ENCODE results near the gene RPGRIP1.
A peak's percentile ranks its signal among the peaks of the same experiment; 100 is the strongest.
"Not testable (repeated sequence)": the region's sequence is repeated elsewhere in the genome, so short reads cannot be mapped to it uniquely, and the experiment has no call there.

RPGRIP1 gene

DNA sequence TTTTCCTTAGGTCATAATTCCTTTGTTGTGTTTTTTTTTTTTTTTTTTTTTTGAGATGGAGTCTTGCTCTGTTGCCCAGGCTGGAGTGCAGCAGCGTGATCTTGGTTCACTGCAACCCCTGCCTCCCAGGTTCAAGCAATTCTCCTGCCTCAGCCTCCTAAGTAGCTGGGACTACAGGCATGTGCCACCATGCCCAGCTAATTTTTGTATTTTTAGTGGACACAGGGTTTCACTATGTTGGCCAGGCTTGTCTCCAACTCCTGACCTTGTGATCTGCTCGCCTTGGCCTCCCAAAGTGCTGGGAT lies 22.9 kb downstream of the RPGRIP1 start:
- not testable (repeated sequence) for H3K9me3 ChIP-seq (ENCODE audit: control insufficient read depth, insufficient read depth, low read length); H3K4me3 ChIP-seq (ENCODE audit: low read depth, low read length); H3K36me3 ChIP-seq (ENCODE audit: control insufficient read depth, insufficient read depth, low read length); H3K4me1 ChIP-seq (ENCODE audit: control insufficient read depth, insufficient read depth, low read length); H3K27ac ChIP-seq (ENCODE audit: low read depth, low read length); H3K9ac ChIP-seq (ENCODE audit: low read depth, low read length); H3K27me3 ChIP-seq (ENCODE audit: control insufficient read depth, insufficient read depth, low read length)

GRCh38 chr14:21307637-21308036 lies 27.8 kb downstream of the RPGRIP1 start:
- Histone ChIP-seq H3K27ac (ENCODE audit: low read depth, low read length) (peak overlapping the region; percentile 96), H3K36me3 (ENCODE audit: control insufficient read depth, insufficient read depth, low read length) (no peaks in the 10 kb centered on the region), H3K4me1 (ENCODE audit: control insufficient read depth, insufficient read depth, low read length) (peaks cover 20% of the 10 kb centered on the region), H3K9me3 (ENCODE audit: control insufficient read depth, insufficient read depth, low read length) (no peaks in the 10 kb centered on the region), H3K9ac (ENCODE audit: low read depth, low read length) (peak overlapping the region; percentile 81; the same call in 1 of the 2 replicates), H3K27me3 (ENCODE audit: control insufficient read depth, insufficient read depth, low read length) (no peaks in the 10 kb centered on the region), H3K4me3 (ENCODE audit: low read depth, low read length) (peak overlapping the region; percentile 66)

GRCh38 chr14:21308132-21308478 lies 28.2 kb downstream of the RPGRIP1 start:
- peak overlapping the region; percentile 96 for H3K27ac ChIP-seq (ENCODE audit: low read depth, low read length)
- peaks cover 20% of the 10 kb centered on the region for H3K4me1 ChIP-seq (ENCODE audit: control insufficient read depth, insufficient read depth, low read length)
- no peaks in the 10 kb centered on the region for H3K36me3 ChIP-seq (ENCODE audit: control insufficient read depth, insufficient read depth, low read length)
- no peaks in the 10 kb centered on the region for H3K9me3 ChIP-seq (ENCODE audit: control insufficient read depth, insufficient read depth, low read length)
- peak overlapping the region; percentile 66 for H3K4me3 ChIP-seq (ENCODE audit: low read depth, low read length)
- H3K27me3 ChIP-seq (ENCODE audit: control insufficient read depth, insufficient read depth, low read length) = no peaks in the 10 kb centered on the region
- peak overlapping the region; percentile 81 for H3K9ac ChIP-seq (ENCODE audit: low read depth, low read length)

GRCh38 chr14:21308479-21309237 lies 28.8 kb downstream of the RPGRIP1 start:
- no peaks in the 10 kb centered on the region for H3K27me3 ChIP-seq (ENCODE audit: control insufficient read depth, insufficient read depth, low read length)
- H3K27ac ChIP-seq (ENCODE audit: low read depth, low read length) = peak overlapping the region; percentile 97
- peaks cover 20% of the 10 kb centered on the region for H3K4me1 ChIP-seq (ENCODE audit: control insufficient read depth, insufficient read depth, low read length)
- no peaks in the 10 kb centered on the region for H3K36me3 ChIP-seq (ENCODE audit: control insufficient read depth, insufficient read depth, low read length)
- H3K9me3 ChIP-seq (ENCODE audit: control insufficient read depth, insufficient read depth, low read length) = no peaks in the 10 kb centered on the region
- peak overlapping the region; percentile 81 for H3K9ac ChIP-seq (ENCODE audit: low read depth, low read length)
- peak overlapping the region; percentile 66 for H3K4me3 ChIP-seq (ENCODE audit: low read depth, low read length)

DNA sequence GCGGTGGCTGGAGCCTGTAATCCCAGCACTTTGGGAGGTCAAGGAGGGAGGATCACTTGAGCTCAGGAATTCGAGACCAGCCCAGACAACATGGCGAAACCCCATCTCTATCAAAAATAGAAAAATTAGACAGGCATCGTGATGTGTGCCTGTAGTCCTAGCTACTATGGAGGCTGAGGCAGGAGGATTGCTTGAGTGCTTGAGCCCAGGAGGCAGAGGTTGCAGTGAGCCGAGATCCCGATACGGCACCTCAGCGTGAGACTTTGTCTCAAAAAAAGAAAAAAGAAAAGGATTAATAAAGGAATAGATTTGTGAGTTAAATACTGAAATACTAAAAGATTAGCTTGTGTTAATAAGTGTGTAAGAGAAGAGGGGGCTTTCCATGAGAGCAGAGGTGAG lies 29.4 kb downstream of the RPGRIP1 start:
- Histone ChIP-seq H3K4me1 (ENCODE audit: control insufficient read depth, insufficient read depth, low read length) (peaks cover 20% of the 10 kb centered on the region), H3K4me3 (ENCODE audit: low read depth, low read length) (peak overlapping the region; percentile 20), H3K27ac (ENCODE audit: low read depth, low read length) (peak overlapping the region; percentile 97), H3K9ac (ENCODE audit: low read depth, low read length) (peak overlapping the region; percentile 61), H3K9me3 (ENCODE audit: control insufficient read depth, insufficient read depth, low read length) (no peaks in the 10 kb centered on the region), H3K36me3 (ENCODE audit: control insufficient read depth, insufficient read depth, low read length) (no peaks in the 10 kb centered on the region), H3K27me3 (ENCODE audit: control insufficient read depth, insufficient read depth, low read length) (no peaks in the 10 kb centered on the region)

DNA sequence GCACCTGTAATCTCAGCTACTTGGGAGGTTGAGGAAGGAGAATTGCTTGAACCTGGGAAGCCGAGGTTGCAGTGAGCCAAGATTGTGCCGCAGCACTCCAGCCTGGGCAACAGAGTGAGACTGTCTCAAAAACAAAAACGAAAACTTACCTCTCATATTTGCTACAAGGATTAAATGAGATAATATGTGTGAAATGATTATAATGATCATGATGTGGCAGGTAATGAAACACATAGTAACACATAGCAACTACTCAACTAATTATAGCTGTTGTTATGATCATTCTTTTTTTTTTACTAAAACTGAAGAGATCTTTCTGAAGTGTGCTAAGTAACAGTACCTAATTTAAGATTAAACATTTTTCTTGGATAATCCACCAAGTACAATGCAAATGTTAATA lies 30.1 kb downstream of the RPGRIP1 start:
- no peak overlapping the region for H3K4me3 ChIP-seq (ENCODE audit: low read depth, low read length)
- H3K36me3 ChIP-seq (ENCODE audit: control insufficient read depth, insufficient read depth, low read length) = no peaks in the 10 kb centered on the region
- H3K4me1 ChIP-seq (ENCODE audit: control insufficient read depth, insufficient read depth, low read length) = peaks cover 20% of the 10 kb centered on the region
- H3K9ac ChIP-seq (ENCODE audit: low read depth, low read length) = no peak overlapping the region
- no peaks in the 10 kb centered on the region for H3K9me3 ChIP-seq (ENCODE audit: control insufficient read depth, insufficient read depth, low read length)
- H3K27me3 ChIP-seq (ENCODE audit: control insufficient read depth, insufficient read depth, low read length) = no peaks in the 10 kb centered on the region
- H3K27ac ChIP-seq (ENCODE audit: low read depth, low read length) = no peak overlapping the region

DNA sequence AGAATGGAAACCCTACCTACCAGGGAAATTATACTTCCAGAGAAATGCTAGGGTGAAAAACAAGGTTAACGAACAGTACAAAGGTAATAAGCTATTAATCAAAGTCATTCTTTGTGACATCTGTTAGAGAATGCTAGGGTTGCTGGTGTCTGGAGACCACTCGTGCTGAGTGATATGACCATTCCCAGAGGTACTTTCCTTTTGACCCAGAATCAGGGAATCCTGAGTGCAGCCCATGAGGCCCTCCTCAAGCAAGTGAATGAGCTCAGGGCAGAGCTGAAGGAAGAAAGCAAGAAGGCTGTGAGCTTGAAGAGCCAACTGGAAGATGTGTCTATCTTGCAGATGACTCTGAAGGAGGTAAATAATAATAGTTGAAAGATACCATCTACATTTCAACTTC lies 31.7 kb downstream of the RPGRIP1 start:
- Histone ChIP-seq H3K9me3 (ENCODE audit: control insufficient read depth, insufficient read depth, low read length) (no peaks in the 10 kb centered on the region), H3K4me1 (ENCODE audit: control insufficient read depth, insufficient read depth, low read length) (peaks cover 20% of the 10 kb centered on the region), H3K27me3 (ENCODE audit: control insufficient read depth, insufficient read depth, low read length) (no peaks in the 10 kb centered on the region)

DNA sequence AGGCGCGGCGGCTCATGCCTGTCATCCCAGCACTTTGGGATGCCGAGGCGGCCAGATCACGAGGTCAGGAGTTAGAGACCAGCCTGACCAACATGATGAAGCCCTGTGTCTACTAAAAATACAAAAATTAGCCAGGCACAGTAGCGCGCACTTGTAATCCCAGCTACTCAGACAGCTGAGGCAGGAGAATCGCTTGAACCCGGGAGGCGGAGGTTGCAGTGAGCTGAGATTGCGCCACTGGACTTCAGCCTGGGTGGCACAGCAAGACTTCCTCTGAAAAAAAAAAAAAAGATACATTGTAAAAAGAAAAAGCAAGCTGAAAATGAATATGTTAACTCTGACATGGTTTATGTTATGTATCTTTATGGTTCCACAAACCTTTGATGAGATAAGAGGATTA lies 33.6 kb downstream of the RPGRIP1 start:
- H3K9ac ChIP-seq (ENCODE audit: low read depth, low read length) = no peak overlapping the region
- H3K4me3 ChIP-seq (ENCODE audit: low read depth, low read length) = no peak overlapping the region
- no peaks in the 10 kb centered on the region for H3K9me3 ChIP-seq (ENCODE audit: control insufficient read depth, insufficient read depth, low read length)
- H3K27ac ChIP-seq (ENCODE audit: low read depth, low read length) = no peak overlapping the region
- no peaks in the 10 kb centered on the region for H3K27me3 ChIP-seq (ENCODE audit: control insufficient read depth, insufficient read depth, low read length)
- H3K4me1 ChIP-seq (ENCODE audit: control insufficient read depth, insufficient read depth, low read length) = peaks cover 7% of the 10 kb centered on the region
- H3K36me3 ChIP-seq (ENCODE audit: control insufficient read depth, insufficient read depth, low read length) = no peaks in the 10 kb centered on the region

More for the DNA sequence above, 31.7 kb downstream of the RPGRIP1 start:
- Histone ChIP-seq H3K9ac (ENCODE audit: low read depth, low read length) (no peak overlapping the region), H3K36me3 (ENCODE audit: control insufficient read depth, insufficient read depth, low read length) (no peaks in the 10 kb centered on the region), H3K27ac (ENCODE audit: low read depth, low read length) (no peak overlapping the region), H3K4me3 (ENCODE audit: low read depth, low read length) (no peak overlapping the region)

- H3K36me3 ChIP-seq (ENCODE audit: control insufficient read depth, insufficient read depth, low read length) = no peaks in the 10 kb centered on the region
- H3K27me3 ChIP-seq (ENCODE audit: control insufficient read depth, insufficient read depth, low read length) = no peaks in the 10 kb centered on the region
- H3K4me1 ChIP-seq (ENCODE audit: control insufficient read depth, insufficient read depth, low read length) = peaks cover 9% of the 10 kb centered on the region
- no peak overlapping the region for H3K27ac ChIP-seq (ENCODE audit: low read depth, low read length)
- H3K9me3 ChIP-seq (ENCODE audit: control insufficient read depth, insufficient read depth, low read length) = no peaks in the 10 kb centered on the region
- H3K9ac ChIP-seq (ENCODE audit: low read depth, low read length) = no peak overlapping the region
- no peak overlapping the region for H3K4me3 ChIP-seq (ENCODE audit: low read depth, low read length)
Measured at GRCh38 chr14:21317398-21317797, 37.5 kb downstream of the RPGRIP1 start.

- H3K4me3 ChIP-seq (ENCODE audit: low read depth, low read length) = no peak overlapping the region
- H3K4me1 ChIP-seq (ENCODE audit: control insufficient read depth, insufficient read depth, low read length) = peaks cover 9% of the 10 kb centered on the region
- H3K27me3 ChIP-seq (ENCODE audit: control insufficient read depth, insufficient read depth, low read length) = no peaks in the 10 kb centered on the region
- no peaks in the 10 kb centered on the region for H3K9me3 ChIP-seq (ENCODE audit: control insufficient read depth, insufficient read depth, low read length)
- no peaks in the 10 kb centered on the region for H3K36me3 ChIP-seq (ENCODE audit: control insufficient read depth, insufficient read depth, low read length)
- H3K9ac ChIP-seq (ENCODE audit: low read depth, low read length) = no peak overlapping the region
- no peak overlapping the region for H3K27ac ChIP-seq (ENCODE audit: low read depth, low read length)
Measured at GRCh38 chr14:21320913-21321312, 41.0 kb downstream of the RPGRIP1 start.

- Histone ChIP-seq H3K4me1 (ENCODE audit: control insufficient read depth, insufficient read depth, low read length) (peaks cover 9% of the 10 kb centered on the region), H3K9me3 (ENCODE audit: control insufficient read depth, insufficient read depth, low read length) (no peaks in the 10 kb centered on the region), H3K9ac (ENCODE audit: low read depth, low read length) (no peak overlapping the region), H3K27ac (ENCODE audit: low read depth, low read length) (no peak overlapping the region), H3K27me3 (ENCODE audit: control insufficient read depth, insufficient read depth, low read length) (no peaks in the 10 kb centered on the region), H3K36me3 (ENCODE audit: control insufficient read depth, insufficient read depth, low read length) (no peaks in the 10 kb centered on the region), H3K4me3 (ENCODE audit: low read depth, low read length) (no peak overlapping the region)
Measured at GRCh38 chr14:21322716-21323115, 42.8 kb downstream of the RPGRIP1 start.
